HG03159 (cell line): ENCODE results near the gene KIF5C.

Source experiments
- ATAC-seq: cut with Tn5 transposase; IDR thresholded peaks from one replicate; pipeline ENCODE4 v1.9.1; 2021; ENCODE audit warnings: mild to moderate bottlenecking, moderate library complexity; ENCODE audit not compliant: unreplicated experiment

KIF5C gene

GRCh38 chr2:148984449-148984848 lies 109.4 kb downstream of the KIF5C start:
- no peak for ATAC-seq

GRCh38 chr2:148987286-148987685 lies 112.3 kb downstream of the KIF5C start:
- no peak for ATAC-seq

GRCh38 chr2:148988337-148988736 lies 113.3 kb downstream of the KIF5C start:
- no peak for ATAC-seq

DNA sequence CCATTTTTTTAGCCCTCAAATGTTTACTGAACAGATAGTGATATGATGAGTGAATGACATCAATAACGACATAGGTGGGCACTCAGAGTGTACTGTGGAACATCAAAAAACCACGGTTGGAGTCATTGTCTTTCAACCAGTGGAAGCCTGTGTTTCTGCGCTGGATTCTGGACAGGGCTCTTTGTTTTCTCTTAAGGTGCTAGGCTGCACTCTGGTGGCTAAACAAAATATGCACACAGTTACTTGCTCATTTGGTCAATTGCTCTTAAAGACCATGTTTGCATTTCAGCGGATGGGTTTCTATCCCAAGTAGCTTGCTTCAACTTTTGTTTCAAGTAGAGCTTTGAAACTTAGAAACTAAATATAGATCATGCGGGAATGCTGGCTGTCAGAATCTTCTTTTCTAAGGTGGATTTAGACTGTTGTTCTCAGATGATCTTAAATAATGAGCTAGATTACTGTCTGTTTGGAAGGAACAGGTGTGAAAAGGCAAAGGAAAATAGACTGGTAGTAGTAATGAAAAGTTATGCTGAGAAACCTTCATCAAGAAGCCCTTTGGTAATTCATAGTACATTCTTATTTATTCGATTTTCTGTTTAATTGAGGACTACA lies 115.0 kb downstream of the KIF5C start:
- peak; percentile 83 for ATAC-seq

DNA sequence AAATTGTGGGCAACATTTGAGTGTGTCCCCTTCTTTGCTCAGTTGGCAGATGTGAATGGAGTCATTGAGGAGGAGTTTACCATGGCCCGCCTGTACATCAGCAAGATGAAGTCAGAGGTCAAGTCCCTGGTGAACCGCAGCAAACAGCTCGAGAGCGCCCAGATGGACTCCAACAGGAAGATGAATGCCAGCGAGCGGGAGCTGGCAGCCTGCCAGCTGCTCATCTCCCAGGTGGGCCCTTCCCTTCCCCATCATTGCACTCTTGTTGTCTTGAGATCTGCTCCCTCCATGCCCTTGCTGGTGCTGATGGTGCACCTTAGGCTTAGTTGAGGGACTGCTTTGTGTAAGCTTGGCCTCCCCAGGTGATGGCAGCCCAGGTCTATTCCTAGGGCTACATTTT lies 115.9 kb downstream of the KIF5C start:
- ATAC-seq = no peak

- ATAC-seq = no peak
Observed at GRCh38 chr2:148992448-148992847, 117.4 kb downstream of the KIF5C start.

DNA sequence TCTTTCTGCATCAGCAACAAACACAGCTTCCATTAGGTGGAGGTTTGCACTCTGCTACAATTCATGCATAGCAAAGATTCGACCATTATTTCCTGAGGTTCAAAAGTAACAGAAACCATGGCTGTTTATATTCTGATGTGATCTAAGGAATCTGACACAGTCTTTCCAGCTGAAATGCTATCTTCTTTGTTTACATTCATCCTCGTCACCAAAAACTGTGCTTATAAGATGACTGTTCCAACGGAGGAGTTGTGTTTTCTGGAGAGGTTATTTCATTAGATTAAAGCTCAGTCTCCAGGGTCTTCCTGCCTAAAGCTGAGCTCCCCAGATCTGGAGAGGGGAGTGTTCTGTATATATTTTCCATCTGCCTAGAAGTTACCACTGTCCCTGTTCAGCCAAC lies 118.3 kb downstream of the KIF5C start:
- no peak for ATAC-seq

GRCh38 chr2:148994341-148994740 lies 119.3 kb downstream of the KIF5C start:
- ATAC-seq = no peak

DNA sequence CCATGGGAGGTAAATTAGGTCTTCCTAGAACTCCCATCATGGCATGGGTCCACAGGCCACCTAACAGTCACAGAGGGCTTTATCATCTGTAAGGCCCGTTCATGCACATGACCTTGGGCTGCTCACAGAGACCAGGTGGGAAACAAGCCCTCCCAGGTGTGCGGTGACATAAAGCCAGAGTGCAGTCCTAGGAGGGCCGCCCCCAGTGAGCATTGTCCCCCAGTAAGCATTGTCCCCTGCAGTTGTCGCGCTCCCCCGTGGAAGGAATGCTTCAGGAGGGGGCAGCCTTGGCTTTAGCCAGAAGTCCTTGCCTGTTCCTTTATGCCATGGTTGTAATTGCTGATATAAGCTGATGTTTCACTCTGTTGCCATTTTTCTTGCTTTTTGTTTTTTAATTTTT lies 121.8 kb downstream of the KIF5C start:
- ATAC-seq = no peak

GRCh38 chr2:148998165-148998830 lies 123.3 kb downstream of the KIF5C start:
- no peak for ATAC-seq

GRCh38 chr2:148998831-148999200 lies 123.8 kb downstream of the KIF5C start:
- no peak for ATAC-seq

DNA sequence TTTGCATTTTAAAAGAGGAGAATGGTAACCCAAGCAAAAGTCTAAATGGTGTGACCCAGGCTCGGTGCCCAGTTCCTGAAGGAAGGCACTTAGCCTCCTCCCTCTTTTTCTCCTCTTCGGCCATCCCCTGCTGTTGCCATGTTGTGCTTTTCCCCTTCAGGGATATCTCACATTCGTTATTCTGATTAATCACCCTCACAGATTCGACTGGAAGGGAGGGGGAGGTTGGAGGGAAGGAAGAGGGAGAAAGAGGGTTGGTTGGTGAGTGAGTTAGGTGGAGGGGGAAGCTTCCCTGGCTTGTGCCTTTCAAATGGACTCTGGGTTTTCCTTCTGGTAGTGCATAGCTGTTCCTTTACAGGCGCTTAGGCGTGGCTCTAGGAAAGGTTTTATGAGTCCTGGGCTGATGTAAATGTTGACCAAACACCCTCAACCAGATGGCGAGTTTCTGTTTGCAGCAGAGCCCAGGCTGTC lies 124.5 kb downstream of the KIF5C start:
- no peak for ATAC-seq

DNA sequence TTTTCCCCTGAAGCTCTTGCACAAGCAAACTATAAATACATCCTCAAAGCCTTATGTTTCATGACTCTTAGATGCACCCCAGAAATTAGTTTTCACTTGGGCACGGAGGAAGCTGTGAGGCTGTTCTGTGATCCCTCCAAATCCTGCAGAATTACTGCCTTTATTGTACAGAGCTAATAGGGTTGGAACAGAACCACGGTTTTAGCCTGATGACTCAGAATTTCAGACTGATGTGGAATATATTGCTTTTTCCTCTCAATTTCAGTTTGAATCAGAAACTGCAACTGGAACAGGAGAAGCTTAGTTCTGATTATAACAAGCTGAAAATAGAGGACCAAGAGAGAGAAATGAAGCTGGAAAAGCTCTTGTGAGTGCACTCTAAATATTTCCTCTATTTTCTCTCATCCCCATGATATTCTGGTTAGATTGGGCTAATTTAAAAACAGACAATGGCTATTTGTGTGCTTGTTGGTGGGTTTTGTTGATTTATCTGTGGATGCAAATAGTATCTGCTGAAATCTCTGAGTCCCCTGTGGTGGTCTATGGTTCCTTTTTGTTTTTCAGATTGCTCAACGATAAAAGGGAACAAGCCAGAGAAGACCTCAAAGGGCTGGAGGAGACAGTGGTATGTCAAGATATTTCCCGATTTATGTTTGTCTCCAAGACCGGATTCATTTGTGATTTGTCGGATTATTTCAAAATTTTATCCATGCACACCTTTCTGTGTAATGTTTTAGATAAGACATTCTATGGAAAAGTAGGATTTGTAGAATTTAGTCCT lies 125.3 kb downstream of the KIF5C start:
- ATAC-seq = no peak

- no peak for ATAC-seq
Observed at GRCh38 chr2:149001496-149001895, 126.5 kb downstream of the KIF5C start.

DNA sequence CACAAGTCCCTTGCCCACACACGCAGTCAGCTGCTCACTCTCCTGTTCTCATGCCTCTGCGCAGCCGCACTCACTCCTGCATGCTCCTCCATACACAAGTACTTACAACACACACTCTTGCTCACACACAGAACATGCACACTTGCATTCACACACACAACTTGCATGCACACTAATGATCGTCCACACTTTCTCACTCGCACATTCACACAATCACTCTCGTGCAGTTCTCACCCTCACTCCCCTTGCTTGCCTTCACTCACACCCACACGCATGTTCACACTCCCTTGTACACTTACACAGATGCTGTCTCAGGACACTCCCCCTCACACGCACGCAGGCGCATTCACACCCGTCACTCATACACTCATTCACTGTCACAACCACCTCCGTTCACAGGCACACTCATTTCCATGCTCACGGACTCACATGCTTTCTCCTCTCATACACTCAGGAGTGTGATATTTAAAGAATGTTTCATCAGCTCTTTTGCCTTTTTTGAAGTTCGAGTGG lies 127.4 kb downstream of the KIF5C start:
- ATAC-seq = no peak

- no peak for ATAC-seq
Observed at GRCh38 chr2:149002891-149003740, 128.1 kb downstream of the KIF5C start.

GRCh38 chr2:149004836-149005235 lies 129.8 kb downstream of the KIF5C start:
- ATAC-seq = no peak

- no peak for ATAC-seq
Observed at GRCh38 chr2:149005471-149006077, 130.5 kb downstream of the KIF5C start.

DNA sequence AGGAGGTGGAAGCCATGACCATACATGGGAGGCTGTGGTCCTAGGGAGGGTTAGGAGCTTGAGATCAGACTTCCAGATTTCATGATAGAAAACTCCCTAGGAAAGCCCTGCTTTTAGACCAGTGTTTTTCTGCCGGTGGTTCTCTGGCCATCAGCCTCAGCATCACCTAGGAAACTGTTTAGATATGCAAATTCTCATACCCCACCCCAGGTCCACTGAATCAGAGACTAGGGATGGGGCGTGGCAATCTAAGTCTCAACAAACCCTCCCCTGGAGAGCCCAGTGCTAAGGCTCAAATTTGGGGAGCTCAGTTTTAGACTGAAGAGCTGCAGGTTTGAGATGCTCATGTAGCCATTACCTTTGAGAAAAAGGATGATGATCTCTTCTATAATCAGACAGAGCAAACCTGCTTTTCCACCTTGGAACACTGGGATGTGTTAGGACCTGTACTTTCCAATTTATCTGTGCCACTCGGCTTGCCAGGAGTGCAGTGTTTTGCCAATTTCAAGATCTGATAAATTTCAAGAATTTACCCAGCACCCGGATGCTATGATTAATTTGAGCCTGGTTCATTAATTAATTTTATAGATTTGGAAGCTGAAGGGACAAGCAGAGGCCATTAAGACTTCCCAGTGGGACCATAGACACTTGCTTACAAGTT lies 132.0 kb downstream of the KIF5C start:
- no peak for ATAC-seq

- ATAC-seq = no peak
Observed at GRCh38 chr2:149008381-149008780, 133.4 kb downstream of the KIF5C start.
